ENCODE results near the gene SIPA1L3. TPM values are rescaled to one million over a fixed set of nuclear protein-coding genes. Genes with fewer than 3 reads are reported as not detected.

Gene SIPA1L3
- total RNA-seq, 1 experiment from 2014 or later: 8.1 TPM

GRCh38 chr19:38072776-38073750 is 166.1 kb downstream of the SIPA1L3 start:
- in situ Hi-C loops (cut with HindIII; ENCODE audit: low sequenced_read_pairs): no loop called here
- no peak for DNase-seq (ENCODE audit: low spot score)

- no peak for DNase-seq (ENCODE audit: low spot score)
- in situ Hi-C loops (cut with HindIII; ENCODE audit: low sequenced_read_pairs): no loop called here
These were observed 167.1 kb downstream of the SIPA1L3 start for GRCh38 chr19:38073841-38074685.

- no peak for DNase-seq (ENCODE audit: low spot score)
- in situ Hi-C loops (cut with HindIII; ENCODE audit: low sequenced_read_pairs): no loop called here
These were observed 169.3 kb downstream of the SIPA1L3 start for GRCh38 chr19:38076337-38076736.

GRCh38 chr19:38078302-38078930 is 171.4 kb downstream of the SIPA1L3 start:
- DNase-seq (ENCODE audit: low spot score): peak; percentile 28
- in situ Hi-C loops (cut with HindIII; ENCODE audit: low sequenced_read_pairs): no loop called here

GRCh38 chr19:38079926-38080380 is 172.9 kb downstream of the SIPA1L3 start:
- DNase-seq (ENCODE audit: low spot score): peak; percentile 36
- in situ Hi-C loops (cut with HindIII; ENCODE audit: low sequenced_read_pairs): no loop called here

GRCh38 chr19:38081547-38082255 is 174.7 kb downstream of the SIPA1L3 start:
- no peak for DNase-seq (ENCODE audit: low spot score)
- in situ Hi-C loops (cut with HindIII; ENCODE audit: low sequenced_read_pairs): no loop called here

GRCh38 chr19:38082256-38083118 is 175.5 kb downstream of the SIPA1L3 start:
- no peak for DNase-seq (ENCODE audit: low spot score)
- in situ Hi-C loops (cut with HindIII; ENCODE audit: low sequenced_read_pairs): no loop called here

- no peak for DNase-seq (ENCODE audit: low spot score)
- in situ Hi-C loops (cut with HindIII; ENCODE audit: low sequenced_read_pairs): no loop called here
These were observed 177.2 kb downstream of the SIPA1L3 start for GRCh38 chr19:38084196-38084595.

- DNase-seq (ENCODE audit: low spot score): peak; percentile 11
- in situ Hi-C loops (cut with HindIII; ENCODE audit: low sequenced_read_pairs): no loop called here
These were observed 182.4 kb downstream of the SIPA1L3 start for GRCh38 chr19:38089440-38089839.

GRCh38 chr19:38093154-38093553 is 186.1 kb downstream of the SIPA1L3 start:
- in situ Hi-C loops (cut with HindIII; ENCODE audit: low sequenced_read_pairs): no loop called here
- no peak for DNase-seq (ENCODE audit: low spot score)

- peak; percentile 97 for DNase-seq (ENCODE audit: low spot score)
- in situ Hi-C loops (cut with HindIII; ENCODE audit: low sequenced_read_pairs): no loop called here
These were observed 186.6 kb downstream of the SIPA1L3 start for GRCh38 chr19:38093587-38093986.

- in situ Hi-C loops (cut with HindIII; ENCODE audit: low sequenced_read_pairs): no loop called here
- peak; percentile 70 for DNase-seq (ENCODE audit: low spot score)
These were observed 188.7 kb downstream of the SIPA1L3 start for GRCh38 chr19:38095411-38096308.

- in situ Hi-C loops (cut with HindIII; ENCODE audit: low sequenced_read_pairs): no loop called here
- DNase-seq (ENCODE audit: low spot score): no peak
These were observed 193.0 kb downstream of the SIPA1L3 start for GRCh38 chr19:38099966-38100365.

- no peak for DNase-seq (ENCODE audit: low spot score)
- in situ Hi-C loops (cut with HindIII; ENCODE audit: low sequenced_read_pairs): no loop called here
These were observed 193.6 kb downstream of the SIPA1L3 start for GRCh38 chr19:38100589-38100988.

GRCh38 chr19:38101723-38102122 is 194.7 kb downstream of the SIPA1L3 start:
- no peak for DNase-seq (ENCODE audit: low spot score)
- in situ Hi-C loops (cut with HindIII; ENCODE audit: low sequenced_read_pairs): no loop called here

GRCh38 chr19:38105574-38105973 is 198.6 kb downstream of the SIPA1L3 start:
- in situ Hi-C loops (cut with HindIII; ENCODE audit: low sequenced_read_pairs): no loop called here
- no peak for DNase-seq (ENCODE audit: low spot score)

GRCh38 chr19:38107129-38107528 is 200.1 kb downstream of the SIPA1L3 start:
- in situ Hi-C loops (cut with HindIII; ENCODE audit: low sequenced_read_pairs): no loop called here
- DNase-seq (ENCODE audit: low spot score): no peak
